ENCODE data around the gene BMP2. TPM values are rescaled to one million over a fixed set of nuclear protein-coding genes. Genes with fewer than 3 reads are reported as not detected.

The BMP2 gene
- total RNA-seq, 3 donors from 2014 or later, result 3.9 to 14.7 (median 5.0) TPM

- H3K9me3 ChIP-seq, result no peaks in the 10 kb centered on the region
- H3K27me3 ChIP-seq, result no peaks in the 10 kb centered on the region
- no peak for DNase-seq (ENCODE audit: low spot score in 2 of 2)
- H3K4me3 ChIP-seq, result no peak overlapping the region
- intact Hi-C loops (cut with DNase I; ENCODE audit: low total_unique reads), result no loop called here
- H3K27ac ChIP-seq, result no peak overlapping the region
- no peaks in the 10 kb centered on the region for H3K36me3 ChIP-seq
- no peak for TF ChIP-seq CTCF (IDR thresholded peaks at IDR 0.05)
- no peak for TF ChIP-seq POLR2A (IDR thresholded peaks at IDR 0.05)
- no peak for TF ChIP-seq POLR2AphosphoS5 (IDR thresholded peaks at IDR 0.05)
- no peaks in the 10 kb centered on the region for H3K4me1 ChIP-seq
These were observed 62.1 kb downstream of the BMP2 start for GRCh38 chr20:6829510-6830116.

Measured in breast epithelium (tissue), 4 donors.